SHP77 treated with DMSO at 0.1 percent for 48 hours (cell line): ENCODE measurements around the gene EIF4G3.
"Not testable (repeated sequence)": the region's sequence is repeated elsewhere in the genome, so short reads cannot be mapped to it uniquely, and the experiment has no call there.

ENCODE experiments used
- DNase-seq: peaks from one replicate; lab custom pipeline; 2025; lab: John Stamatoyannopoulos, UW

Gene EIF4G3

GRCh38 chr1:21153388-21153787 is 23.3 kb downstream of the EIF4G3 start:
- DNase-seq = no peak

- DNase-seq = no peak
Observed at GRCh38 chr1:21152423-21153100, 24.1 kb downstream of the EIF4G3 start.

- DNase-seq = no peak
Observed at GRCh38 chr1:21149855-21150432, 26.8 kb downstream of the EIF4G3 start.

GRCh38 chr1:21149430-21149854 is 27.3 kb downstream of the EIF4G3 start:
- DNase-seq = no peak

DNA sequence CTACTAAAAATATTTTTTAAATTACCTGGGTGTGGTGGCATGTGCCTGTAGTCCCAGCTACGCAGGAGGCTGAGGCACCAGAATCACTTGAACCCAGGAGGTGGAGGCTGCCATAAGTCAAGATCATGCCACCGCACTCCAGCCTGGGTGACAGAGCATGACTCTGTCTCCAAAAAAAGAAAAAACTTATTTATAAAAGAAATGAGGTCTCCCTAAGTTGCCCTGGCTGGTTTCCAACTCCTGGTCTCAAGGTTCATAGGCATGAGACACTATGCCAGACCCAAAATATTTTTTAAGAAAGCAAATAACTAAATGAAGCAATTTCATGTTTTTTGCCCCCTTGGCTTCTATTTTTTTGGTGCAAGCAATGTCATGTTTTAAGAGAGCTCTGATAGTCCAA is 32.9 kb downstream of the EIF4G3 start:
- no peak for DNase-seq

DNA sequence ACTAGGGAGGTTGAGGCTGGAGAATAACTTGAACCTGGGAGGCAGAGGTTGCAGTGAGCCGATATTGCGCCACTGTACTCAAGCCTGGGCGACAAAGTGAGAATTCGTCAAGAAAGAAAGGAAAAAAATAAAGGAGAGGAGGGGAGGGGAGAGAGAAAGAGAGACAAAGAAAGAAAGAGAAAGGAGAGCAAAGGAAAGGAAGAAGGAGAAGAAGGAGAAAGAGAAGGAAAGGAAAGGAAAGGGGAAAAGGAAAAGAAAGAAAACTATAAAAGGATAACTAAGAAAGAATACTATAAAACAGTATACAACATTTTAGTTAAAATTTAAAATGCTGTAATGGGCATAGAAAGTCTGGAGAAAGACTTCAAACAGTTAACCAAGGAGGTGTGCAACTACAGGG is 33.6 kb downstream of the EIF4G3 start:
- no peak for DNase-seq

- no peak for DNase-seq
Observed at GRCh38 chr1:21141030-21141429, 35.7 kb downstream of the EIF4G3 start.

- peak; percentile 18 for DNase-seq
Observed at GRCh38 chr1:21139601-21140000, 37.1 kb downstream of the EIF4G3 start.

DNA sequence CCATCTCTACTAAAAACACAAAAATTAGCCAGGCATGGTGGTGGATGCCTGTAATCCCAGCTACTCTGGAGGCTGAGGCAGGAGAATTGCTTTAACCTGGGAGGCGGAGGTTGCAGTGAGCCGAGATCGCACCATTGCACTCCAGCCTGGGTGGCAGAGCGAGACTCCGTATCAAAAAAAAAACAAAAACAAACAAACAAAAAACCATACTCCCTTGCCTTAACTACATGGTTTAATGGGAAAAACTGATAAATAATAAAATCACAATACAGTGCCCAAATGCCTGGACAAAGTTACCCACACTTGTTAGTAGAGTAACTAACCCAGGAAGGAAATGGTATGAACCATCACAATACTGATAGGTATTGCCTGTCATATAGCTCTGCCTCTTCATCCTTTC is 40.4 kb downstream of the EIF4G3 start:
- DNase-seq = not testable (repeated sequence)

DNA sequence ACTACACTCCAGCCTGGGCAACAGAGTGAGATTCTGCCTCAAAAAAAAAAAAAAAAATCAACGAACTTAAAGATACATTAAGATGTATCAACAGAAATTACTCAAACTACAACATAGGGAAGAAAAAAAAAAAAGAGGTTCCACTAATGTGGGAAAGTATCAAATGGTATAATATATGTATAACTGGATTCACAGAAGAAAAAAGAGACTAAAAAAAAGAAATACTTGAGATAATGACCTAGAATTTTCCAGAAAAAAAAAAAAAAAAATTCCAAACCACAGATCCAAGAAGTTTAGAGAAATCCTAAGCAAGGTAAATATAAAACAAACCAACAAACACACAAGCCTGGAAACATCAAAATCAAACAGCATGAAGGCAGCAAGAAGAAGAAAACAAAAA is 45.5 kb downstream of the EIF4G3 start:
- DNase-seq = no peak

DNA sequence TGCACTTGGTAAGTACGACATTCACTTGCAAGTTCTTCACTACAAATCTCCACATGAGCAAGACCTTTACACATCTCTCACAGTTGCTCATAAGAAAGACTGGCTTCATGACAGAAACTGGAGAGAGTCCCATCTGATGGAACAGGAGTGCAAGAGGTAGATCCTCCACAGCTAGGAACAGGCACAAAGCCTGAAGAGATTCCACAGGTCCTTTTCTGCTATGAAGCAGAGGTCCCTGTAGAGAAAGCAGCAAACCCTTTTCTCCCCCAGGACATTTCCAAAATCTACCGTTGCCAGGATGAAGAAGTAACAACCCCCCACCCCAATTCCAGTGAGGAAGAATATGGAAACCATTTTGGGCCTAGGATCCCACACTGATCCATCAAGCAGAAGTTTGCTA is 47.3 kb downstream of the EIF4G3 start:
- DNase-seq = no peak

GRCh38 chr1:21126324-21126723 is 50.4 kb downstream of the EIF4G3 start:
- peak; percentile 9 for DNase-seq

GRCh38 chr1:21124846-21125245 is 51.9 kb downstream of the EIF4G3 start:
- DNase-seq = no peak

DNA sequence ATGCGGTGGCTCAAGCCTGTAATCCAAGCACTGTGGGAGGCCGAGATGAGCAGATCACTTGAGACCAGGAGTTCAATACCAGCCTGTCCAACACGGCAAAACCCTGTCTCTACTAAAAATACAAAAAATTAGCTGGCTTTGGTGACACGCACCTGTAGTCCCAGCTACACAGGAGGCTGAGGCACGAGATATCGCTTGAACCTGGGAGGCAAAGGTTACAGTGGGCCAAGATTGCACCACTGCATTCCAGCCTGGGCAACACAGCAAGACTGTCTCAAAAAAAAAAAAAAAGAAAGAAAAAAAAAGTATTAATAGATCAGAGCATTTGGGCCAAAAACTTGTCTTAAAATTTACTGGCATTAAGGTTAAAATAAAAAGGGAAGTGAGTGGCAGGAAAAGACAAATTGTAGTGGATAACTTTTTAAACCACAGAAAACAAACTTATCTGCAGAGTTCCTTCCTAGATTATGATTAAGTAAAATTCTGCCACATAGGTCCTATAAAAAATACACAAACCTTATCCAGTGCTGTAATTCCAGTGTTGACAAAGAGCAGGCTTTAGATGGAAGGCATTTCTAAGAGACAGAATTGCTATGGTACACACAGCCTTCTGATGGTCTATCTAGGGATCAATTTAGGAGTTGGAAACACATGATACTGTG is 53.3 kb downstream of the EIF4G3 start:
- no peak for DNase-seq

DNA sequence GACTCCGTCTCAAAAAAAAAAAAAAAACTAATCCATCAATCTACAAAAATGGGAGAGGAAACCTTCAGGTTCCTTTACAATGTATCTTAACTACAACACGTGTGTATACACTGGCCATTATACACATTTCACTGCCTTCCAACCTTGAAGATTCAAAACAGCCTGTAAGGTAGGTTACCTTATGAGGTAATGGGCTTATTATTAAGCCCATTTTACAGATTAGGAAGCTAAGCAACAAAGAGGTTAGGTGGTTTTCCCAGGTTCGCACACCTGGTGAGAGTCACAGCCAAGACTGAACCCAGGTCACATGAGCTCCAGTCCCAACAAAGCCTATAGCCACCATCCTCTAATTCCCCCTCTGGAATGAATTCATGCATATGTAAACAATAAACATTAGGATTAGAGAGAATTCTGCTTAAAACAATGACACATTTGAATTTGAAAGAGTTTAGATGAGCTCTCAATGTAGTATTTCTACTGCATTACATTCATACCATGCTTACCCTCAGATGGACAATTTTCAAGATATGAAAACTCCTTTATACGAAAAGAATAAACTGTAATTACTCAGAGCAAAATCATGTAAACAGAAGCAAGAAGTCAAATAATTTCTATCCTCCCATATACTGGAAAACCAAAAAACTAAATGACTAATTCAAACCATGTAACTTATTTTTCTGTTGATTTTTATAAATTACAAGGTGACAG is 54.8 kb downstream of the EIF4G3 start:
- no peak for DNase-seq

DNA sequence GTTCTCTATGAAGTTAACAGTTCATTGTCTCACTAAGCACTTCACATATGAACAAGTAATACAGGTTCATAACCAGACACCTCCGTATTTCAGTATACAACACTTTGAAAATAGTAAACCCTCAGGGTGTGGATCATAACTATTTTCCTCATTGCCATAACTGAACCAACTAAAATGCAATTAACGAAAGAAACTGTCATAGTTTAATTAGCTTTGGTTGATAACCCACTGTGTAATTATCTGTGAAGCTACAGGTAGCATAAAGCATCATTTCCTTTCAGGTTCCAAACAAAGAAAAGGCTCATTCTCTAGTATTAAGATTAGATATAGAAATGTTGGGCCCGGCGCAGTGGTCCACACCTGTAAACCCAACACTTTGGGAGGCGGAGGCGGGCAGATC is 58.5 kb downstream of the EIF4G3 start:
- no peak for DNase-seq

DNA sequence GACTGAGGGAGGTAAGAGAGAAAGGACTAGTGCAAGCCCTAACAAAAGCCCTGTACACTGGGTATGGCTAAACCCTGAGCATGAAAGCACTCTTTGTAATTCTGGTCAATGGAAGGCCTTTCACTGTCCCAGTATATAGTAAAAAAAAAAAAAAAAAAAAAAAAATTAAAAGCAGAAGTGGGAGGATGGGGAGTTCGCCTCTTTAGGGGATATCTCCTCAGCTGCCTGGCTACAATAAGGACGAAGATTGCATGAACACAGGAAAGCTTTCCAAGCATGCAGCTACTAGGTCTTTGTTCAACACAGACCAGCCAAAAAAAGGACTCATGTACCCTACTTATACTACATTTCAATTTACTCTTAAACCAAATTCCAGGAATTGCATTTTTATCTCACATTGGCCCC is 59.1 kb downstream of the EIF4G3 start:
- no peak for DNase-seq

- DNase-seq = no peak
Observed at GRCh38 chr1:21117159-21117558, 59.5 kb downstream of the EIF4G3 start.

DNA sequence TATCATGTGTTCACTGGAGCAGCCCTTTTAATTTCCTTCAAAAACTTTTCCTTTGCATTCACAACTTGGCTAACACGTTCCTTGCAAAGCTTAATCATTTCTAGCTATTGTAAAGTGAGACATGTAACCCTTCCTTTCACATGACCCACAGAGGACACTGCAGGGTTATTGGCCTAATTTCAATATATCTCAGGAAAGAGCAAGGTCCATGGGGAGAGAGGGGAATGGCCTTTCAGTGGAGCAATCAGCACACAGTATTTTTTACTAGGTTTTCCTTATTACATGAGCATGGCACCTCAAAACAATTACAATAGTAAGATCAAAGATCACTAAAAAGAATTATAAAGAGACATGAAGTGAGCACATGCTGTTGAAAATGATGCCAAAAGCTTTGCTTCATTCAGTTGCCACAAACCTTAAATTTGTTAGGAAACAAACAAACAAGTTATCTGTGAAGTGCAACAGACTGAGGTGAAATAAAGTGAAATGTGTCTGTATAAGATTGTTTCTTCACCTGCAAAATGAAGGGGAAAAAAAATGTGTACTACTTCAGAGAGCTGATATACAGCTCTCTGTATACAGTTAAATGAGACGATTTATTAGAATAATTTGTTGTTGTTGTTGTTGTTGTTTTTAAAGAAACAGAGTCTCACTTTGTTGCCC is 61.5 kb downstream of the EIF4G3 start:
- no peak for DNase-seq

DNA sequence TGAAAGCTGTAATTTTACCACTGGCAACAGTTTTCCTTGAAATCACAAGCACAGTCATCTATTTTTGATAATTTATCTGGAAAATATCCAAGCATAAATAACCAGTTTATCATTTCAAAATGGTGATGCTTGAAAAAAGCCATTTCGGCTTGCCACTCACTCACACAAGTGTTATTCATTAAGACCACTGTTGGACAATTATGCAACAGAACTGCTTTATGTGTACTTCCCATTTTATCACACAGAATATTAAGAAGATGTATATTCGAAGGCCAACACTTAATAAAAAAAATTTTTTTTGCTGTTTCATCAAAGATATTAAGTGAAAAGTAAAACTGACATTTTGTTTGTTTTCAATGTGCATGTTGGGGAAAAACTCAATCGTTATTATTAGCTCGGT is 62.3 kb downstream of the EIF4G3 start:
- DNase-seq = no peak

DNA sequence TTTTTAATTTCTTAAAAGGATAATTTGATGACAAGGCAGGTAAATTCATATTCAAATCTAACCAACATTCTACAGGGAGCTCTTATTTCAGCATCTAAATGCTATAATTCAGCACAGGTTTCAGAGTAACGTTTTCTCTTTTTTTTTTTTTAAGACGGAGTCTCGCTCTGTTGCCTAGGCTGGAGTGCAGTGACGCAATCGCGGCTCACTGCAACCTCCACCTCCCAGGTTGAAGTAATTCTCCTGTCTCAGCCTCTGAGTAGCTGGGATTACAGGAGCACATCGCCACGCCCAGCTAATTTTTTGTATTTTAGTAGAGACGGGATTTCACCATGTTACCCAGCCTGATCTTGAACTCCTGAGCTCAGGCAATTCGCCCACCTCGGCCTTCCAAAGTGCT is 66.5 kb downstream of the EIF4G3 start:
- no peak for DNase-seq

GRCh38 chr1:21106709-21107108 is 70.0 kb downstream of the EIF4G3 start:
- DNase-seq = no peak
